Measurements from ENCODE around the gene PDGFRB. TPM values are rescaled to one million over a fixed set of nuclear protein-coding genes. Genes with fewer than 3 reads are reported as not detected.

Gene PDGFRB
- total and polyA plus RNA-seq, 4 donors: 5.2 to 13.1 (median 8.3) TPM

- H3K9me3 ChIP-seq (ENCODE audit: control insufficient read depth in 4 of 4, low read length in 3 of 4): no peaks in the 10 kb centered on the region
- no peak overlapping the region for H3K27ac ChIP-seq (ENCODE audit: low read depth in 1 of 2, low read length in 2 of 2)
- TF ChIP-seq, protein P1, sequence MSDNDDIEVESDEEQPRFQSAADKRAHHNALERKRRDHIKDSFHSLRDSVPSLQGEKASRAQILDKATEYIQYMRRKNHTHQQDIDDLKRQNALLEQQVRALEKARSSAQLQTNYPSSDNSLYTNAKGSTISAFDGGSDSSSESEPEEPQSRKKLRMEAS (IDR thresholded peaks at IDR 0.05): no peak
- TF ChIP-seq HNF4G (IDR thresholded peaks at IDR 0.05) (no peak), ATF3 (IDR thresholded peaks at IDR 0.05) (no peak), RXRA (IDR thresholded peaks at IDR 0.05) (no peak), TAF1 (conservative IDR thresholded peaks at IDR 0.05) (no peak), NR2F2 (IDR thresholded peaks at IDR 0.05) (no peak)
- TF ChIP-seq, protein P2, sequence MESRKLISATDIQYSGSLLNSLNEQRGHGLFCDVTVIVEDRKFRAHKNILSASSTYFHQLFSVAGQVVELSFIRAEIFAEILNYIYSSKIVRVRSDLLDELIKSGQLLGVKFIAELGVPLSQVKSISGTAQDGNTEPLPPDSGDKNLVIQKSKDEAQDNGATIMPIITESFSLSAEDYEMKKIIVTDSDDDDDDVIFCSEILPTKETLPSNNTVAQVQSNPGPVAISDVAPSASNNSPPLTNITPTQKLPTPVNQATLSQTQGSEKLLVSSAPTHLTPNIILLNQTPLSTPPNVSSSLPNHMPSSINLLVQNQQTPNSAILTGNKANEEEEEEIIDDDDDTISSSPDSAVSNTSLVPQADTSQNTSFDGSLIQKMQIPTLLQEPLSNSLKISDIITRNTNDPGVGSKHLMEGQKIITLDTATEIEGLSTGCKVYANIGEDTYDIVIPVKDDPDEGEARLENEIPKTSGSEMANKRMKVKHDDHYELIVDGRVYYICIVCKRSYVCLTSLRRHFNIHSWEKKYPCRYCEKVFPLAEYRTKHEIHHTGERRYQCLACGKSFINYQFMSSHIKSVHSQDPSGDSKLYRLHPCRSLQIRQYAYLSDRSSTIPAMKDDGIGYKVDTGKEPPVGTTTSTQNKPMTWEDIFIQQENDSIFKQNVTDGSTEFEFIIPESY (IDR thresholded peaks at IDR 0.05): no peak
- H3K4me1 ChIP-seq (ENCODE audit: control insufficient read depth in 4 of 4, insufficient read depth in 4 of 4, low read length in 3 of 4): no peaks in the 10 kb centered on the region
- H3K4me3 ChIP-seq (ENCODE audit: low read depth in 1 of 3, low read length in 3 of 3): no peak overlapping the region
- DNase-seq (ENCODE audit: low spot score): no peak
- H3K27me3 ChIP-seq (ENCODE audit: control insufficient read depth in 4 of 4, insufficient read depth in 4 of 4, low read length in 3 of 4): no peaks in the 10 kb centered on the region
- no peaks in the 10 kb centered on the region for H3K36me3 ChIP-seq (ENCODE audit: control insufficient read depth in 4 of 4, insufficient read depth in 3 of 4, low read depth in 1 of 4, low read length in 3 of 4)
- no peak overlapping the region for H3K9ac ChIP-seq (ENCODE audit: low read depth in 1 of 2, low read length in 2 of 2)
Observed at GRCh38 chr5:150097152-150097551, 58.5 kb downstream of the PDGFRB start.

DNA sequence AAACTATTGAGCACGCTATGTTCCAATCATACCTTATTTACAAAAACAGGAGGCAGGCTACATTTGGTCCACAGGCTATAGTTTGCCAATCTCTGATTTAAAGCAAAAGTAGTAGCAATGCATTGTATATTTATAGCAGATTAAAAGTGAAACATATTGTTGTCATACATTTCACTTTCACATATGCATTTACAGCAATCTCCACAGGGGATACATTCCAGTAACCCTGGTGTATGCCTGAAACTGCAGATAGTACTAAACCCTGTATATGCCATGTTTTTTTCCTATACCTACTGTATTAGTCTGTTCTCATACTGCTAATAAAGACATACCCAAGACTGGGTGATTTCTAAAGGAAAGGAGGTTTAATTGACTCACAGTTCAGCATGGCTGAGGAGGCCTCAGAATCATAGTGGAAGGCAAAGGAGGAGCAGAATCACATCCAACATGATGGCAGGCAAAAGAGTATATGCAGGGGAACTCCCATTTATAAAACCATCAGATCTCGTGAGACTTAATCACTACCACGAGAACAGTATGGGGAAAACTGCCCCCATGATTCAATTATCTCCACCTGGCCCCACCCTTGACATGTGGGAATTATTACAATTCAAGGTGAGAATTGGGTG is 63.4 kb downstream of the PDGFRB start:
- Histone ChIP-seq H3K27ac (ENCODE audit: low read depth in 1 of 2, low read length in 2 of 2) (no peak overlapping the region), H3K27me3 (ENCODE audit: control insufficient read depth in 4 of 4, insufficient read depth in 4 of 4, low read length in 3 of 4) (no peaks in the 10 kb centered on the region), H3K4me3 (ENCODE audit: low read depth in 1 of 3, low read length in 3 of 3) (no peak overlapping the region), H3K36me3 (ENCODE audit: control insufficient read depth in 4 of 4, insufficient read depth in 3 of 4, low read depth in 1 of 4, low read length in 3 of 4) (no peaks in the 10 kb centered on the region), H3K9ac (ENCODE audit: low read depth in 1 of 2, low read length in 2 of 2) (no peak overlapping the region), H3K9me3 (ENCODE audit: control insufficient read depth in 4 of 4, low read length in 3 of 4) (no peaks in the 10 kb centered on the region), H3K4me1 (ENCODE audit: control insufficient read depth in 4 of 4, insufficient read depth in 4 of 4, low read length in 3 of 4) (no peaks in the 10 kb centered on the region)
- DNase-seq (ENCODE audit: low spot score): no peak
- WGBS: 86% methylated on average over 3 of the region's 3 CpGs
- no peak for TF ChIP-seq ATF3 (IDR thresholded peaks at IDR 0.05)
- TF ChIP-seq FOXA2 (IDR thresholded peaks at IDR 0.05): no peak
- no peak for TF ChIP-seq NR2F2 (IDR thresholded peaks at IDR 0.05)
- no peak for TF ChIP-seq JUND (IDR thresholded peaks at IDR 0.05)
- no peak for TF ChIP-seq GABPA (IDR thresholded peaks at IDR 0.05 in 1 of 2, conservative IDR thresholded peaks at IDR 0.05 in 1 of 2)

GRCh38 chr5:150085950-150086715 is 69.5 kb downstream of the PDGFRB start, which contains the start of gene CSF1R:
TSS of gene CSF1R (minus strand) at chr5:150086554. CDS start at chr5:150086427, 127 bp downstream.
- H3K4me1 ChIP-seq (ENCODE audit: control insufficient read depth in 4 of 4, insufficient read depth in 4 of 4, low read length in 3 of 4): peaks cover 0 to 2% (median 0%) of the 10 kb centered on the region in 4 donors
- WGBS: 80% methylated on average over 9 of the region's 9 CpGs
- TF ChIP-seq TAF1 (conservative IDR thresholded peaks at IDR 0.05): no peak
- TF ChIP-seq RXRA (IDR thresholded peaks at IDR 0.05): no peak
- TF ChIP-seq, protein P1 (IDR thresholded peaks at IDR 0.05): no peak
- no peak for TF ChIP-seq HNF4G (IDR thresholded peaks at IDR 0.05)
- TF ChIP-seq CTCF (IDR thresholded peaks at IDR 0.05; ENCODE audit: low read depth, low read length, missing input control): no peak
- TF ChIP-seq JUND (IDR thresholded peaks at IDR 0.05): no peak
- TF ChIP-seq, protein P2 (IDR thresholded peaks at IDR 0.05): no peak
- no peak for TF ChIP-seq EGR1 (IDR thresholded peaks at IDR 0.05; ENCODE audit: low read depth in 2 of 2)
- no peak for TF ChIP-seq HNF4A (conservative IDR thresholded peaks at IDR 0.05)
- no peak for TF ChIP-seq GABPA (IDR thresholded peaks at IDR 0.05 in 1 of 2, conservative IDR thresholded peaks at IDR 0.05 in 1 of 2)
- TF ChIP-seq YY1 (IDR thresholded peaks at IDR 0.05): no peak
- no peak for TF ChIP-seq FOXA1 (IDR thresholded peaks at IDR 0.05)
- DNase-seq (ENCODE audit: low spot score): no peak
- H3K27ac ChIP-seq (ENCODE audit: low read depth in 1 of 2, low read length in 2 of 2): no peak within 1 kb of the TSS
- peak within 1 kb of the TSS in 1 of 2 donors; percentile 22 for H3K9ac ChIP-seq (ENCODE audit: low read depth in 1 of 2, low read length in 2 of 2)
- H3K27me3 ChIP-seq (ENCODE audit: control insufficient read depth in 4 of 4, insufficient read depth in 4 of 4, low read length in 3 of 4): peaks cover 0 to 5% (median 0%) of the 10 kb centered on the region in 4 donors
- no peaks in the 10 kb centered on the region for H3K9me3 ChIP-seq (ENCODE audit: control insufficient read depth in 4 of 4, low read length in 3 of 4)
- no peaks in the 10 kb centered on the region for H3K36me3 ChIP-seq (ENCODE audit: control insufficient read depth in 4 of 4, insufficient read depth in 3 of 4, low read depth in 1 of 4, low read length in 3 of 4)
- H3K4me3 ChIP-seq (ENCODE audit: low read depth in 1 of 3, low read length in 3 of 3): peak within 1 kb of the TSS in 2 of 3 donors; percentile 1 to 14
